22Rv1 (cell line): ENCODE results near the gene IL1RAPL2.

Experiments used
- CTCF ChIP-seq: fragments of 450-650 bp; IDR thresholded peaks from 2 replicates; pipeline ENCODE4 v1.5.1; 2017; ENCODE audit warnings: mild to moderate bottlenecking
- ZFX ChIP-seq: fragments of 450-650 bp; IDR thresholded peaks from 2 replicates; pipeline ENCODE4 v1.6.1; 2017; ENCODE audit warnings: antibody characterized with exemption, borderline replicate concordance

GRCh38 chrX:105745863-105746262 is 1179.9 kb downstream of the IL1RAPL2 start:
- TF ChIP-seq ZFX (no peak), CTCF (no peak)
